PC-3 (cell line): ENCODE results near the gene MVK.

Experiments
- CTCF ChIP-seq: fragments of 300-600 bp; sonication (generic); conservative IDR thresholded peaks from 2 replicates; pipeline ENCODE4 v1.5.1; 2017; ENCODE audit warnings: antibody characterized with exemption, low read depth, mild to moderate bottlenecking, low read length
- EZH2 ChIP-seq: fragments of 300-600 bp; sonication (generic); IDR thresholded peaks from one replicate; pipeline ENCODE4 v1.6.1; 2017; ENCODE audit warnings: antibody characterized with exemption, mild to moderate bottlenecking, low read length; ENCODE audit not compliant: unreplicated experiment

GRCh38 chr12:109612003-109612402 is 38.4 kb downstream of the MVK start:
- TF ChIP-seq EZH2 = no peak
- no peak for TF ChIP-seq CTCF
